ENCODE measurements around the gene FRMPD4.

The FRMPD4 gene

GRCh38 chrX:12702509-12703091 lies 564.3 kb downstream of the FRMPD4 start:
- Mint-ChIP-seq H3K4me1 (no peaks in the 10 kb centered on the region), H3K27ac (no peak overlapping the region), H3K36me3 (no peaks in the 10 kb centered on the region), H3K9me3 (no peaks in the 10 kb centered on the region), H3K4me3 (no peak overlapping the region), H3K27me3 (peaks cover 2% of the 10 kb centered on the region)

- no peak overlapping the region for H3K4me3 Mint-ChIP-seq
- H3K27ac Mint-ChIP-seq, result no peak overlapping the region
- no peaks in the 10 kb centered on the region for H3K27me3 Mint-ChIP-seq
- no peaks in the 10 kb centered on the region for H3K36me3 Mint-ChIP-seq
- H3K9me3 Mint-ChIP-seq, result no peaks in the 10 kb centered on the region
- no peaks in the 10 kb centered on the region for H3K4me1 Mint-ChIP-seq
Measured at GRCh38 chrX:12704706-12705105, 566.4 kb downstream of the FRMPD4 start.

GRCh38 chrX:12709047-12709446 lies 570.8 kb downstream of the FRMPD4 start:
- Mint-ChIP-seq H3K36me3 (no peaks in the 10 kb centered on the region), H3K9me3 (no peaks in the 10 kb centered on the region), H3K27me3 (no peaks in the 10 kb centered on the region), H3K4me3 (no peak overlapping the region), H3K4me1 (no peaks in the 10 kb centered on the region), H3K27ac (no peak overlapping the region)

GRCh38 chrX:12711435-12712040 lies 573.3 kb downstream of the FRMPD4 start:
- Mint-ChIP-seq H3K4me3 (no peak overlapping the region), H3K4me1 (no peaks in the 10 kb centered on the region), H3K36me3 (no peaks in the 10 kb centered on the region), H3K27me3 (no peaks in the 10 kb centered on the region), H3K27ac (no peak overlapping the region), H3K9me3 (no peaks in the 10 kb centered on the region)

- Mint-ChIP-seq H3K27me3 (no peaks in the 10 kb centered on the region), H3K36me3 (no peaks in the 10 kb centered on the region), H3K9me3 (no peaks in the 10 kb centered on the region), H3K4me3 (no peak overlapping the region), H3K4me1 (no peaks in the 10 kb centered on the region), H3K27ac (no peak overlapping the region)
Measured at GRCh38 chrX:12716574-12716973, 578.3 kb downstream of the FRMPD4 start.

- Mint-ChIP-seq H3K4me3 (no peak overlapping the region), H3K27ac (no peak overlapping the region), H3K9me3 (no peaks in the 10 kb centered on the region), H3K27me3 (no peaks in the 10 kb centered on the region), H3K4me1 (no peaks in the 10 kb centered on the region), H3K36me3 (no peaks in the 10 kb centered on the region)
Measured at GRCh38 chrX:12719837-12720236, 581.6 kb downstream of the FRMPD4 start.

DNA sequence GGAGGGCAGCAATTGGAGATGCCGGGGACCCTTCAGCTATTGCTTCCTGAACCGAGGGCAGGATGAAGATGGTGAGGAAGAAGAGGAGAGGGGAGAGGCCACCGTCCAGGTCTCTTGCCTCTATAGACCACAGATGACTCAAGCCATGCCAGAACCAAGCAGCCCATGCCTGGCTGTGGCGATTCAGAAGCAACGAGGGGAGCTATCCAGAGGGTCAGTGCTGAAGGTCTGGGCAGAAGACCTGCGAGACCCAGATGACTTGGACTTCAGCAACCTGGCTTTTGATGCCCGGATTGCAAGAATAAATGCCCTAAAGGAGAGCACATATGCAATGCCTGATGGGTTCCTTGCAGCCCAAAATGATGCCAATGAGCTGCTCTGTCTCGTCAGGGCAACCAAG lies 582.8 kb downstream of the FRMPD4 start:
- no peak overlapping the region for H3K4me3 Mint-ChIP-seq
- no peak overlapping the region for H3K27ac Mint-ChIP-seq
- no peaks in the 10 kb centered on the region for H3K27me3 Mint-ChIP-seq
- no peaks in the 10 kb centered on the region for H3K36me3 Mint-ChIP-seq
- no peaks in the 10 kb centered on the region for H3K4me1 Mint-ChIP-seq
- H3K9me3 Mint-ChIP-seq, result no peaks in the 10 kb centered on the region

- H3K4me3 Mint-ChIP-seq, result no peak overlapping the region
- no peaks in the 10 kb centered on the region for H3K27me3 Mint-ChIP-seq
- no peaks in the 10 kb centered on the region for H3K36me3 Mint-ChIP-seq
- H3K4me1 Mint-ChIP-seq, result no peaks in the 10 kb centered on the region
- H3K27ac Mint-ChIP-seq, result no peak overlapping the region
- H3K9me3 Mint-ChIP-seq, result no peaks in the 10 kb centered on the region
Measured at GRCh38 chrX:12722314-12722713, 584.0 kb downstream of the FRMPD4 start.

DNA sequence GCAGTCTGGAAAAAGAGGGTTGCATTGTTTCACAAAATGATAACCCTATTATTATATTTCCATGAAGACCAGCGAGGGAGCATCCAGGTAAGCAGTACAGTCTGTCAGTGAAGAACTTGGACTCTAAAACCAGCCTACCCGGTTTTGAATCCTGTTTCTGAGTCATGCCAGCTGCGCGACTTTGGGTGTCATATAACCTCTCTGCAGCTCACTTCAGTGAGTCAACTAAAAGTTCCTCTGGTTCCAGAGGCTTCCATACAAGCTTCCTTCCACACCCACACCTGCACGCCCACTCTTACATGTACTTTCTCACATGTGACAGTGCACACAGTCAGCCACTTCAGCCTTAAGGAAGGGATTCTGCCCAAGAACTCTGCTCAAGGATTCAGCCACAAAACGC lies 603.1 kb downstream of the FRMPD4 start:
- H3K36me3 Mint-ChIP-seq, result no peaks in the 10 kb centered on the region
- H3K27me3 Mint-ChIP-seq, result peaks cover 1% of the 10 kb centered on the region
- no peak overlapping the region for H3K4me3 Mint-ChIP-seq
- H3K27ac Mint-ChIP-seq, result no peak overlapping the region
- no peaks in the 10 kb centered on the region for H3K9me3 Mint-ChIP-seq
- no peaks in the 10 kb centered on the region for H3K4me1 Mint-ChIP-seq

DNA sequence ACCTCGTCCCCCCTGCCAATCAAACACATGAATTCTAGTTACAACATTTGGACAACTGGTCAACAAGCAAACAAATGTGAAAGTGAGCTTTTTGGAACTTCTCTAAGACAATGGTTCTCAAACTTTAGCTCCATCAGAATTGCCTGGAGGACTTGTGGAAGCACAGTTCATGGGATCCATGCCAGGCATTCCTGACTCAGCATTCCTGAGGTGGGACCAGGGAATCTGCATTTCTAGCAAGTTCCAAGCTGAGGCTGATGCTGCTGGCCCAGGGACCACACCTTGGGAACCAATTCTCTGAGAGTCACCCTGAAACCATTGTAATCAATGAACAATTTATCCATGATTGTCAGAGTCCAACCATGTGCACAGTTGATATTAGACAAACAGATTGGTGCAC lies 609.2 kb downstream of the FRMPD4 start:
- H3K27ac Mint-ChIP-seq, result no peak overlapping the region
- H3K27me3 Mint-ChIP-seq, result no peaks in the 10 kb centered on the region
- no peaks in the 10 kb centered on the region for H3K36me3 Mint-ChIP-seq
- H3K4me3 Mint-ChIP-seq, result no peak overlapping the region
- H3K4me1 Mint-ChIP-seq, result no peaks in the 10 kb centered on the region
- H3K9me3 Mint-ChIP-seq, result no peaks in the 10 kb centered on the region

GRCh38 chrX:12751887-12752286 lies 613.6 kb downstream of the FRMPD4 start:
- no peaks in the 10 kb centered on the region for H3K4me1 Mint-ChIP-seq
- H3K27me3 Mint-ChIP-seq, result peaks cover 1% of the 10 kb centered on the region
- no peaks in the 10 kb centered on the region for H3K36me3 Mint-ChIP-seq
- H3K27ac Mint-ChIP-seq, result no peak overlapping the region
- no peak overlapping the region for H3K4me3 Mint-ChIP-seq
- no peaks in the 10 kb centered on the region for H3K9me3 Mint-ChIP-seq

DNA sequence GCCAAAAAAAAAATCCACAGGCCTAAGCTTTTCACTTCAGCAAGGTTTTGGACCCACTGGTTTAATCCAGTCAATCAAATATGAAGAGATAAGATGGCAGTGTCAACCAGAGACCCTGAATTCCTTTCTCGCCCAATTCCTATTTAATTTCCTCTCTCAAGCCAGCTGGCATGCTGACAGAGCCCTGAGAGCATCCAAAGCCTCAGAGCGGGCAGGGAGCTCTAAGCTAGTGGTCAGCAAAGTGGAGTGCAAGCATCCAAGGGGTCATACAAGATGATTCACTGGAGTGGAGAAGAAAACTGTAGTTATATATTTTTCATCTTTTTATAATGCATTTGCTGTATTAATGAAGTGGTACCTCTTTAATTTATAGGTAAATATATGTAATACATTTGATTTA lies 615.1 kb downstream of the FRMPD4 start:
- Mint-ChIP-seq H3K9me3 (no peaks in the 10 kb centered on the region), H3K27me3 (peaks cover 1% of the 10 kb centered on the region), H3K4me1 (no peaks in the 10 kb centered on the region), H3K27ac (no peak overlapping the region), H3K36me3 (no peaks in the 10 kb centered on the region), H3K4me3 (no peak overlapping the region)

DNA sequence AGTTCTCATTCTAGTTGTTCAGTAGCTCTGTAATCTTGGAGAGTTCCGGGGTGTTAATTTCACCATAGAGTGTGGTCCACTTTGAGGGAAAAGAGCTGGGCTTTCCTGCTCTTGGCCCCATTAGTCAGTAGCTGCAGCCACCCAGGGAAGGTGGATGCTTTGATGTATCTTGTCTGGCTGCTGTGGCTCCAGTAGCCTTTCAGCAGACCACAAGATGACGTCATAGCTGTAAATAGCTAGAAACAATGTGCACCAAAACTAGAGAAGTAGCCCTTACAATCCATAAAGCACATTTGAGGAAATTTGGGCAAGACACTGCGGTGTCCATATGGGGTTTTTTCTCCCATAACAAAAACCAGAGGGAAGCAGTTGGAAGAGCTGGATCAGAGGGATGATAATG lies 620.0 kb downstream of the FRMPD4 start:
- H3K9me3 Mint-ChIP-seq, result no peaks in the 10 kb centered on the region
- H3K27ac Mint-ChIP-seq, result no peak overlapping the region
- no peak overlapping the region for H3K4me3 Mint-ChIP-seq
- no peaks in the 10 kb centered on the region for H3K4me1 Mint-ChIP-seq
- peaks cover 1% of the 10 kb centered on the region for H3K27me3 Mint-ChIP-seq
- H3K36me3 Mint-ChIP-seq, result no peaks in the 10 kb centered on the region

DNA sequence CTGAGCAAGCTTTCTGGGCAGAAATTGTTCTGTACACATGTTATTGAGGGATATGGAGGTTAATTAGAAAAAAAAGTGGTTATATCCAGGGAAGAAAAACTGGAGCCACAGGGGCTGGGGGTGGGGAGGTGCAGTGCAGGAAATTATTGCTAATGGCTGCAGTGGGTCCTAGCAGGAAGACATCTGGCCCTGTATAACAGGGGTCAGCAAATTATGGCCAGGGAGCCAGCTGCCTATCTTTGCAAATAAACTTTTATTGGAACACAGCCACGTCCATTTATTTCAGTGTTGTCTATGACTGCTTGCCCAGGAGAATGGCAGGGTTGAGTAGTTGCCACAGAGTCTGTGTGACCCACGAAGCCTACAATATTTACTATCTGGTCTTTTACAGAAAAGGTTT lies 629.6 kb downstream of the FRMPD4 start:
- Mint-ChIP-seq H3K9me3 (no peaks in the 10 kb centered on the region), H3K27ac (no peak overlapping the region), H3K4me1 (peaks cover 10% of the 10 kb centered on the region), H3K4me3 (no peak overlapping the region), H3K36me3 (no peaks in the 10 kb centered on the region), H3K27me3 (peaks cover 2% of the 10 kb centered on the region)

DNA sequence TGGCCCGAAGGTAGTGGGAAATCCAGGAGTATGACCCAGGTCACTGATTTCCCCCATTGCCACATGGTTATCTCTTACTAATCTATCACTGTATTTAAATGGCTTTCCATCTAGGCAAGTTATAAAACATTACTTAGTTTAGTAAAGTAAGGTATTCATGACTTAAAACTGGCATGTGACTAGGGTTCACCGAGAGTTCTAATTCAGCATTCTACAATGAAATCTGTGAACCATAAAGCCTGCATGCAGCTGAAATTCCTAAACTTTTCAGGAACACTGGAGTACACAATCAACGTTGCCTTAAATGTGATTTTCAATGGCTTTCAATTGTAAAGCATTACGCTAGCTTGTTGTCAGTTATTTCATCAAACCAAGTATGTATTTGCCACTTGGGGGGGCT lies 630.2 kb downstream of the FRMPD4 start:
- peaks cover 3% of the 10 kb centered on the region for H3K27me3 Mint-ChIP-seq
- H3K4me3 Mint-ChIP-seq, result no peak overlapping the region
- no peak overlapping the region for H3K27ac Mint-ChIP-seq
- H3K4me1 Mint-ChIP-seq, result peaks cover 10% of the 10 kb centered on the region
- no peaks in the 10 kb centered on the region for H3K9me3 Mint-ChIP-seq
- H3K36me3 Mint-ChIP-seq, result no peaks in the 10 kb centered on the region

DNA sequence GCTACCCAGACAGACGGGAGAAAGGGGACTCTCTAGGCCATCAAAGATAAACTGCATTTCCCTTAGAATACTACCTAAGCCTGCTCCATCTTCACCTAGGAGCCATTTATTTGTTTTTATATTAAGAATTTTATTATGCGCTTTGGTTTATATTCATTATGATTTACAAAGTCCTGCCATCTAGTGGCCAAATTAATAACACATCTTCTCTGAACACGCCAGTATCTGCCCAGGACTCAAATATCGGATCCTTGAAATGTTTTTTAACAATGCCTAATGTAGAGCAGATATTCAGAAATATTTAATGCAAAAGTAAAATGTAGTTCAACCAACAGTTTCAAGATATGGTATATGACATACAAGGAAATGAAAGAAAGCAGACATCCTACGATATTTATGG lies 632.2 kb downstream of the FRMPD4 start:
- Mint-ChIP-seq H3K36me3 (no peaks in the 10 kb centered on the region), H3K4me1 (peaks cover 10% of the 10 kb centered on the region), H3K27me3 (peaks cover 2% of the 10 kb centered on the region), H3K4me3 (no peak overlapping the region), H3K9me3 (no peaks in the 10 kb centered on the region), H3K27ac (no peak overlapping the region)

DNA sequence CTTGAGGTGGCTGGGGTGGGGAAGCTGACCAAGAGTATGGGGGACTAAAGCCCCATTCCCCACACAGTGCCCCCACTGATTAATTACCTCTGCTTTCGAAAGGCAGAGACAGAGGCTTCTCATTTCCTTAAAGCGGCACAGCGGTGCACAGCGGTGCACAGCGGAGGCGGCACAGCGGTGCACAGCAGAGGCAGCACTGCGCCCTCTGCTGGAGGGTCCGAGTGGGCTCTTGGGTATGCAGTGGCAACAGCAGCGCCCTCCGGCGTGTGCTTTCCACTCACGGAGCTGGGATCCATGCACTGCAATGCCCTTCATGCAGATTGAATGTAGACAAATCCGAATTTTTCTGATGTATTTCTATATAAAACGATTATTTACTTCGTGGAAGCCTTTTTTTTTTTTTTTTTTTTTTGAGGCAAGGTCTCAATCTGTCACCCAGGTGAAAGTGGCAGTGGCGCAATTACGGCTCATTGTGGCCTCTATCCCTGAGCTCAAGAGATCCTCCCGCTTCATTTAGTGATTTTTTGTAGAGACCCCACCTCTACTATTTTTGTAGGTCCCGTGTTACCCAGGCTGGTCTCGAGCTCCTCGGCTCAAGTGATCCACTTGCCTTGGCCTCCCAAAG lies 633.3 kb downstream of the FRMPD4 start:
- peaks cover 2% of the 10 kb centered on the region for H3K27me3 Mint-ChIP-seq
- H3K27ac Mint-ChIP-seq, result no peak overlapping the region

More for the DNA sequence above, 633.3 kb downstream of the FRMPD4 start:
- Mint-ChIP-seq H3K4me1 (peaks cover 10% of the 10 kb centered on the region), H3K9me3 (no peaks in the 10 kb centered on the region), H3K36me3 (no peaks in the 10 kb centered on the region), H3K4me3 (peak overlapping the region; percentile 26)
